HEK293T (cell line): ENCODE data around the gene RABL3.
"Not testable (repeated sequence)": the region's sequence is repeated elsewhere in the genome, so short reads cannot be mapped to it uniquely, and the experiment has no call there.

Experiments used
- ARNT ChIP-seq: fragments of 450-650 bp; IDR thresholded peaks from 2 replicates; pipeline ENCODE4 v1.6.1; 2017; ENCODE audit warnings: mild to moderate bottlenecking
- BHLHE40 ChIP-seq: fragments of 450-650 bp; IDR thresholded peaks from 2 replicates; pipeline ENCODE4 v1.6.1; 2016; ENCODE audit warnings: mild to moderate bottlenecking, moderate library complexity, borderline replicate concordance
- ELF4 ChIP-seq: fragments of 450-650 bp; IDR thresholded peaks from 2 replicates; pipeline ENCODE4 v1.6.1; 2017; ENCODE audit warnings: antibody characterized with exemption
- FOXK2 ChIP-seq: fragments of 450-650 bp; IDR thresholded peaks from 2 replicates; pipeline ENCODE4 v1.6.1; 2016; ENCODE audit warnings: mild to moderate bottlenecking
- FOXM1 ChIP-seq: fragments of 450-650 bp; IDR thresholded peaks from 2 replicates; pipeline ENCODE4 v1.6.1; 2017; ENCODE audit warnings: mild to moderate bottlenecking, borderline replicate concordance
- HDGF ChIP-seq: fragments of 450-650 bp; IDR thresholded peaks from 2 replicates; pipeline ENCODE4 v1.6.1; 2017; ENCODE audit warnings: antibody characterized with exemption, borderline replicate concordance
- L3MBTL2 ChIP-seq: fragments of 450-650 bp; conservative IDR thresholded peaks from 2 replicates; pipeline ENCODE4 v1.6.1; 2016; ENCODE audit warnings: mild to moderate bottlenecking
- NFRKB ChIP-seq: fragments of 450-650 bp; IDR thresholded peaks from 2 replicates; pipeline ENCODE4 v1.6.1; 2016; ENCODE audit warnings: mild to moderate bottlenecking, moderate library complexity
- SP1 ChIP-seq: fragments of 450-650 bp; IDR thresholded peaks from 2 replicates; pipeline ENCODE4 v1.6.1; 2017
- TARDBP ChIP-seq: fragments of 450-650 bp; IDR thresholded peaks from 2 replicates; pipeline ENCODE4 v1.6.1; 2016
- ZNF384 ChIP-seq: fragments of 450-650 bp; IDR thresholded peaks from 2 replicates; pipeline ENCODE4 v1.6.1; 2016

- not testable (repeated sequence) for TF ChIP-seq HDGF, L3MBTL2, SP1, TARDBP, ZNF384, FOXM1, ELF4, FOXK2, BHLHE40, ARNT, NFRKB
Measured at GRCh38 chr3:120638820-120639219, 103.5 kb downstream of the RABL3 start.
